DLD1 (cell line): ENCODE measurements around the gene ARHGAP26.
"Not testable (repeated sequence)": the region's sequence is repeated elsewhere in the genome, so short reads cannot be mapped to it uniquely, and the experiment has no call there.

ENCODE experiments used
- in situ Hi-C: cut with HindIII; loops from 2 replicates; pipeline ENCODE4 v1.10.0; 2017; ENCODE audit warnings: low sequenced_read_pairs

The ARHGAP26 gene

DNA sequence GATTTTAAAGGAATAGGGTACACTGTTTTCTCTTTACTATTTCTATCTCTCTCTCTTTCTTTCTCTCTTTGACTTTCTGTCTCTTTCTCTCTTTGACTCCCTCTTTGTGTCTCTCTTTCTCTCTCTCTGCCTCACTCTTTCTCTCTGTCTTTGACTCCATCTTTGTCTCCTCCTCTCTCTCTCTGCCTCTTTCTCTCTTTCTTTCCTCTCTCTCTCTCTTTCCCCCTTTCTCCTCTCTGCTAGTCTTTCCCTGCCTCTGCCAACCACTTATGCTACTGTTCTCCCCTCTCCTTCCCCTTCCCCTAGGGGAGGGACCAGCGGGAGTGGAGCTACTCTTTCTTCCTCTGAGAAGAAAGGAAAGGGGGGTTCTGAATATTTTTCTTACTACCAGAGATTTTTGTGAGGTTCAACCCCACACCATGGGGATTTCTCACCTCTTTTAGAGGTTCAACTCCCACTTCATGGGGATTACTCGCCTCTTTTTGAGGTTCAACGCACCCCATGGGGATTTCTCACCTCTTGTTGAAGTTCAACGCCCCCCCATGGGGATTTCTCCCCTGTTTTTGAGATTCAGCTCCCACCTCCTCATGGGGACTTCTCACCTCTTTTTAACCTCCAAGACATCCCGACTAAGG, 323.4 kb downstream of the ARHGAP26 start:
- in situ Hi-C loops = no loop called here

DNA sequence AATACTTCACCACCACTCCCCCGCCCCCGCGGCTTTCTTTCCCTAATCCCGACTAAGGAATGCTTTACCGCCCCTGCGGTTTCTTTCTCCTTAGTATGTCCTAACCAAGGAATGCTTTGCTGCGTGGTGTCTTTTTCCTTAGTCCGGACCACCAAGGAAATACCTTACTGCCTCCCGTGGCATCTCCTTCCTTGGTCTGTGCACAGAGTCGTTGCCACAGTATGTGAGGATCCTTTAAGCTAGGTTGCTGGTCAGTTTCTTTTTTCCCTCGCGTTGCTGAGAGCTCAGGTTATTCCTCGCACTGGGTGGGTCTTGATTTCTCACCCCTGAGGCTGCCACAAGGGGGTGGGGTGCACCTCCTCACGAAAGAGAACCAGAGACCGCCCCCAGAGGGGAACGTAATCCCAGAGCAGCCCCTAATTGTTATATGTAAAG, 323.9 kb downstream of the ARHGAP26 start:
- in situ Hi-C loops = no loop called here

DNA sequence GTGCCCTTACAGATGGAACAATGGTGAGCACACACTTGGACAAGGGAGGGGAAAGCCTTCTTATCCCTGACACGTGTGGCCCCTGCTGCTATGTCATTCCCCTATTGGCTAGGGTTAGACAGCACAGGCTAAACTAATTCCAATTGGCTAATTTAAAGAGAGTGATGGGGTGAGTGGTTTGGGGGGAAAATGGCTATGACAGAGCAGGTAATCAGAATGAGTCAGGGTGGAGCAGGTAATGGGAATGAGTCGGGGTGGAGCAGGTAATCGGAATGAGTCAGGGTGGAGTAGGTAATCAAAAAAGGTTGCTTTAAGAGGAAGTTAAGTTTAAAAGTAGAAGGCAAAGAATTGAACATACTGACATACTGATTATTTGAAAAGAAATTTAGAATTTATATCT, 324.4 kb downstream of the ARHGAP26 start:
- in situ Hi-C loops = not testable (repeated sequence)

DNA sequence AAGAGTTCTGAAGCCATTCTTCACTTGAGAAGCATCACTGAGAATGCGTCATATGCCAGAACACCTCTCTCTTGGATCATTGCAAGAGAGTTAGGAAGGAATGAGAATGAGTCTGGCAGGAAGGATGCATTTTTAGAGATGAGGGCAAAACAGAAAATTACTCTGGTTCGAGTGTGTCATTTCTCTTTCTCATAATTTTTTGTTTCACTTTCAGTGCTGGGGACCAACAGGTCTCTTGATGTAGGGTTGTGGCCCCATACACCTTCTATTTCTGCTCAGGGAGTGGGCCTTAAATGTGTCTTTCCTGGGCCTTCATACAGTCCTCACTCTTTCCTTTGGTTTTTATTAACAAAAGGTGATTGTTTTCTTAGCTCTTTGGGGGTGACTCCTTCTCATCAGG, 330.9 kb downstream of the ARHGAP26 start:
- in situ Hi-C loops = no loop called here

DNA sequence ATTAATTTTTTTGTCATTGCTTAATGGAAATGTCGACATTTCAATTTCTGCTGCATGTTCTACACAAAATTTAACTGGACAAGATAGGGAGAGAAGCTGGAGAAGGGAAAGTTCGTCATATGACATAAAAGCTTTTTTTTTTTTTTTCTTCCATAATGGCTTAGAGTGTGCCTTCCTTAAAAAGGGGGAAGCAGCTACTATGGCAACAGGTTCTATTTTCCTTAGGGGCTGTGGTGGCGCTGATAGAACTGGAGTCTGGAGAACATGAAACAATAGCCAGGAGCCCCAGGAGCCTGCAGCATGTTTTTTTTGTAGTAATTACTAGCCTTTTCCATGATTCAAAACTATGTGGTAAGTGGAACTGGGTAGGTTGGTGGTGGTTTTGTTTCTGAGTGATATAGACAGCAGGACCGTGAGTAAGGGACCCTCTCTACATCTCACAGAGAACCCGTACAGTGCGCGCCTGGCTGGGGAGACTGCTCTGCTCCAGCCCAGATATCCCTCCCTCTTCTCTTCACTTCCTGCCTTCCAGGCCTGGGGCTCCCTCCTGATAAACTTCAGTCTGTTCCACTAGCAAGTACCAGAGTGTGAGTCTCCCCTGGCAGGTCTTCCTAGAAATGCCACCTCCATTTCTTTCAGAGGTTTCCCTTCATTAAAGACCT, 331.7 kb downstream of the ARHGAP26 start:
- in situ Hi-C loops = no loop called here

DNA sequence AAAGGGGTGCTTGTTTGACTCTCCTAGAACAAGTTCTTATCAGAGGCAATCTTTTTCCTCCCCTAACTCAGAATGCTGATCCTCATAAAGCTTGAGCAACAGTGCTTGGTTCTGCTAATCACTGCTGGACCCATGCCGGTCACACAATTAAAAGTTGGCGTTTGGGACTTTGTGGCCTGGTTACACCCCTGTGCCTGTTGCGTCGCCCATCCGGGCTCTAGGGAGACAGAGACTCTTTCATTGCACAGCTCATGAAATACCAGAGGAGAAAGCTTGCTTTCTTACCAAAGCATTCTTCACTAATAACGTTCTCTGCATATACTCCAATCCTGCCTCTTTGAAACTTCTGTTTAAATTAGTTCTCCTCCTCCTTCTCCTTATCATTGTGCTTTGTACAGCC, 332.2 kb downstream of the ARHGAP26 start:
- in situ Hi-C loops = no loop called here

DNA sequence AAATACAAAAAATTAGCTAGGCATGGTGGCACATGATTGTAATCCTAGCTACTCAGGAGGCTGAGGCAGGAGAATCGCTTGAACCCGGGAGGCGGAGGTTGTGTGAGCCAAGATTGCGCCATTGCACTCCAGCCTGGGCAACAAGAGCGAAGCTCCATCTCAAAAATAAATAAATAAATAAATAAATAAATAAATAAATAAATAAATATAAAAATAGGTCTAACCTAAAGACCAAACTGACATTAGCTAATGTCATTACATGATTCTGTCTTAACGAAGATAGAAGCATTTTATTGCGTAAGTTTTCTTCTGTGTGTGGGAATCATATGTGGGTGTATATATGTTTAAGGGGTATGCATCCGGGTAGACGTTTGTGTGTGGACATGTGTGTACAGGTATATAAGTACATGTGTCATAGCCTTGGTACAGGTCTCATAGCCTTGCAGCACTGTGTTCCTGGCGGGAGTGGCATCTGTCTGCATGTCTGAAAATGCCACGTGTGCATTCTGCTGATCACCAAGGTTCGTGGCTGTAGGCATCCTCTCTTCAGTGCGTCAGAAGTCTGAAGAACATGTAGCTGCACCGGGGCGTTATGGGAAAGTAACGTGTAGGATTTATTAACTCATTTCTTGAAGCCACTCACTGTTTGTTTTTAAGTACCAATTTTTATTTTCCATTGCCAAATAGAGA, 335.2 kb downstream of the ARHGAP26 start:
- in situ Hi-C loops = no loop called here

DNA sequence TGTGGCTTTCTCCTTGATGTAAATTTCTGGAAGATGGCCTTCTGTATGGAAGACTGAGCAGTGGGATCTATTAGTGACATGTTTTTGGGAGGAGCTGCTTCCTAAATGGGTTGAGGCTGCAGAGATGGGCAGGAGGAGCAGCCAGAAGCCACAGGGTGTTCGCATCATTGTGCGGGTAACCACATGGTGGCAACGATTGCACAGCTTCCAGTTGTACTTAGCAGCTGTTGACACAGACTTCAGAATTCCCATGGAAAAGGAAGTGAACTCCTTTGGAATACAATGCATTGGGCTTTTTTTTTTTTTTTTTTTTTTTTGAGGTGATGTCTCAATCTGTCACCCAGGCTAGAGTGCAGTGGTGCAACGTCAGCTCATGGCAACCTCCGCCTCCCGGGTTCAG, 336.0 kb downstream of the ARHGAP26 start:
- in situ Hi-C loops = no loop called here

DNA sequence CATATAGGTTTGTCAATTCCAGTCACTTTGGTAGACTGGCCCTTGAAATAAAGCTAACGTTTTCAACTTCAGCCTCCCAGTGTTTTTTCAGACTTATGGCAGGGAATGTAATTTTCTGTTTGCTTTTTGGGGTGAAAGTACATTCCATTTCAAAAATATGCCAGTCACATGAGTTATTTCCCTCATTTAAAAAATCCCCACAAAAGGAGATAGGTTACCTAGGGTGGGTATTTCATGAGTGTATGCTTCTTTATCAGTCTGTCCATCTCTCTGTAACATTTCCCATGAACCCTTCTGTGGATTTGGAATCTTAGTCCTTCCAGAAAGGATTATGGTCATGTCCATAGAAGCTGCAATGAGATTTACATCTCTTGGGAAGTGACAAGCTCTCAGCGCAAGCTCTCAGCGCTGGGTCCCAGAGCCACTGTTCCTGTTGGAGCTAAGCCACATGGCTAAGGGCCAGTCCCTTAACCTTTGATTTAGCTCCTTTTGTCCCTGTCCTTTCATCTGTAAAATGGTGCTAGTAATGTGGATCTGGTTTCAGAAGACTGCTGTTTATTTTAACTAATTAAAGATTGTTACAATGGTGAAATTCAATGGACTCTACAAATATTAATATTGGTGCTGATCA, 338.4 kb downstream of the ARHGAP26 start:
- in situ Hi-C loops = no loop called here

DNA sequence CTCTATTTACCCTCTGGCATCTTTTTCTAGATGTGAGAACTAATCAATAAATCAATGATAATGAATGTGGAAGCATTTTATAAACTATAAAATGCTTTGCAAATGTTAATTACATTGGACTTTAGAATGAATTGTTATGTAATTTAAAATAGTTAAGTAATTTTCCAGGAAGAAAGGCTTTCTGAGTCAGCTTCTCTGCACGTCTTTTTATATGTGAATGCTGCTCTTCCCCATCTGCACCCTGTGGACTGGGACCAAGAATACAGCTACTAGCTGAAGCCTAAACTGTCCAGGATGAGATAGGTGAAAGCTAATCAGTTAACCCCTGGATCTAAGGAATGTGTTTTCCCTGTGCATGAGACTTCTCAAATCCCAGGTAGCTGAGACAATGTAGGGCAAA, 340.4 kb downstream of the ARHGAP26 start:
- in situ Hi-C loops = no loop called here

DNA sequence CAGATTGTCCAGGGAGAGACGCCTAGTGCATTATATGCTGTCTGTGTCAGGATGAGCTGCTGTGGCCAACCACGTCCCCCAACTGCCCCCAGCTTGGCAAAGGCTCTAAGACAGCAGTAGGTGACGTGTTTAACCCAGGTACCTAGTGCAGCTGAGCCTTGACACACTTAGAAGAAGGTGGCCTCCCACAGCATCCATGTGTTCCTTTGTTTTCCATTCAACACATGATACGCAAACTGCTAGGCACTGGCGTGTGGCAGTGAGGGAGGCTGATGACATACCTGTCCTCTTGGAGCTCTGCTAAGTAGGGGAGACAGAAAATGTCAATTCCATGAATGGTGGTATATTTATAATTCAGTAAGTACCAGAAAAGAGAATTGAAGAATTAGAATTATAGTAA, 341.6 kb downstream of the ARHGAP26 start:
- in situ Hi-C loops = no loop called here

DNA sequence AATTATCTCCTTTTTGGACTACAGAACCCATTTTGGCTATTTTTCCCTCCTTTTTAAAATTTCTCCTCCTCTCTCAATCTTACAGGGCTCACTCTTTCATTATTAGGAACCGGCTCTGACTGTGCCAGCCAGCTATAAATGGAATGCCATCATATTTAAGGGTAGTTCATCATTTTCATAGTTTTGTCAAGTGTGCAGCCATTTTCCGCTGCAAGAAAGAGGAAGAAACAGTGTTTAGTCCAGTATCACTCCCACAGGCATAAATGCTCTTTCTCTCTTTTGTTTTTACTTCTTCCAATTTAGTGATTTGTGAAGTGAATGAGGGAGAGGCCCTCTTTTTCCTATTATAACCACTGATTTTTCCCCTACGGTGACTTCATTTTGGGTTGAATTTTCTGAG, 343.3 kb downstream of the ARHGAP26 start:
- in situ Hi-C loops = no loop called here

DNA sequence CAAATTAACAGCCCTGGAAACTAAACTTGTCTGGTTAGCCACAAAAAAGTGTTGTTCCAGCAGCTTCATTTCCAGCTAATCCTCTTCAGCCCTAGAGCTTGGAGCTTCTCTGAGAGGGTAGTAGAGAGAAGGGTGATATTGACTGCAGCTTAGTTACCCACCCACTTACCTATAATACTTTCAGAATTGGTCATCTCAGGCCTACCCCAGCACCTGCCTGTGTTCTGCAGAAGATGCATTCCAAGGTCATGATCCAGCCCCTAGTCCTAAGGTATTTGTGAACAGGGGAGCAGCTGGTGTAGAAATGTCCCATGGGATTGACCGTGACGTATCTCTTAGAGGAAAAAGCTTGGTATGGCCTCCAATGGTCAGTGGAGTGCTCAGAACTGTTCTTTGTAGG, 344.3 kb downstream of the ARHGAP26 start:
- in situ Hi-C loops = no loop called here

DNA sequence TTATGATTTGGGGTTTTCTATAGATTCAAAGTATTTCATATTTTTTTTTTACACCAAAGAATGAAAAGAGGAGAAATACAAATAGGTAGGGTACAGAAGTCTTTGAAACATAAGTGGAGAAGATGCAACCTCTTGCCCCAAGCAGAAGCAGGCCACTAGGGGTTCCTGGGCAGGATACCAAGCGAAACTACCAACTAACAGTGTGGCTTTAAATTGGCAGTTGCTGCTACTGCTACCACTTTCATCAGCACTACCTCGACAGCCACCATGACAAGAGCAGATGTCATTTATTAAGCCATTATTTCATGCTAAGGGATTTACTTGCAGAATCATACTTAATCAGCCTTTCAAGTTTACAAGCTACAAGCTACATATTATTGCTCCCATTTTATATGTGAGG, 345.2 kb downstream of the ARHGAP26 start:
- in situ Hi-C loops = no loop called here

DNA sequence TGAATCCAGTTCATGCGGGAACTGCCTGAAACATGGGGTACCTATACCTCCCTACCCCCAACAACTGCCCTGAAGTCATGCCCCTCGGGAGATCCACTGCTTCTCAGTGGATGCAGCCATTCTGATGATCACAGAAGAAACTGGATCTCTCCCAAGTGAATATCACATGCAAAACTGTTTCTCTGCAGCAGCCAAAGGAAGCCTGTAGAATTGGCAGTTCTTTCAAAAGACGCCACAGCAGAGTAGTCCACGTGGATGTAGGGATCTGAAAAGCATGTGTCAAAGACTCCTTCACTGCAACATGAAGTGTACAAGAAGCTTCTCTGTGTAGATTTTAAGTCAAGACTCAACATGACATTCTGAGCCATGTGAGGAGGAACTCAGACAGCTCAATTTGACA, 346.6 kb downstream of the ARHGAP26 start:
- in situ Hi-C loops = no loop called here

DNA sequence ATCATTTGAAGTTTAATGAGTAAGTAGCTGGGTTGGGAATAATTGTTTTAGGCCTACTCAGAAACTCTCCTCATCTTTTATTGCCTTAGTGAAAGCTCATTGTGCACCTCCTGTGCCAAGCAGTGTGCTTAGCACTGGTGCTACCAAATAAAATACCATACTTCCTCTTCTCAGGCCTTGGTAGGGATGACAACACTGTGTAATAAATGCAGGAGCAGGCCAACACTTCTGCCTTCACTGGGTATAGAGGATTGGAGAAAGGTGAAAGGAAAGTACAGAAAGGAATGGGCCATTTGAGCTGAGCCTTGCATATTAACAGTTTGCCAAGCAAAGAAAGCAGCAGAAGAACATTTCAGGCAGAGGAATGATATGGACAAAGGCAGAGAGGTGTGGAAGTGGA, 347.6 kb downstream of the ARHGAP26 start:
- in situ Hi-C loops = no loop called here

DNA sequence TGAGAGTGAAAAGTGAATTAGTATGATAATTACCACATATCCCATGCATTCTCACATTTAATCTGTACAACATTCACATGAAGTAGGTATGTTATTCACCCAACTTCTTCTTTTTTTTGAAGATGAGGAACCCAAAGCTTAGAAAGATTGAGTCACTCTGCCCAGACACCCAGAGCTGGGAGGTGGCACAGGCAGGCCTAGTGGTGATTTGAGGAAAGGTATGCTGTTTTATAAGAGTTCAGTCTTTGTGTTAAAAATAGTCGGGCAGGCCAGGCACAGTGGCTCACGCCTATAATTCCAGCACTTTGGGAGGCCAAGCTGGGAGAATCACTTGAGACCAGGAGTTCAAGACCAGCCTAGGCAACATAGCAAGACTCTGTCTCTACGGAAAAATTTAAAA, 348.0 kb downstream of the ARHGAP26 start:
- in situ Hi-C loops = no loop called here

DNA sequence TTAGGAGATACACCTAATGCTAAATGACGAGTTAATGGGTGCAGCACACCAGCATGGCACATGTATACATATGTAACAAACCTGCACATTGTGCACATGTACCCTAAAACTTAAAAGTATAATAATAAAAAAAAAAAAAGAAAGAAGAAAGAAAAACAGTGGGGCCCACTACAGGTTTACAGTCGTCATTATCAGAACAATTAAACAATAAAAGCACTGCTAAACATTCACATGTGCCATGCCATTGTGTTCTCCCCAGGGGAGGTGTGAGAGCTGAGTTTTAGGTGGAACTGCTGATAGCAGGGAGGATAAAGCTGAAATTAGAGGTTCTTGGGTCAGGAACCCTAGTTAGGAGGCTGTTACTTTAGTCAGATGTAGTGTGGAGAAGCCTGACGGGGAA, 348.6 kb downstream of the ARHGAP26 start:
- in situ Hi-C loops = not testable (repeated sequence)

DNA sequence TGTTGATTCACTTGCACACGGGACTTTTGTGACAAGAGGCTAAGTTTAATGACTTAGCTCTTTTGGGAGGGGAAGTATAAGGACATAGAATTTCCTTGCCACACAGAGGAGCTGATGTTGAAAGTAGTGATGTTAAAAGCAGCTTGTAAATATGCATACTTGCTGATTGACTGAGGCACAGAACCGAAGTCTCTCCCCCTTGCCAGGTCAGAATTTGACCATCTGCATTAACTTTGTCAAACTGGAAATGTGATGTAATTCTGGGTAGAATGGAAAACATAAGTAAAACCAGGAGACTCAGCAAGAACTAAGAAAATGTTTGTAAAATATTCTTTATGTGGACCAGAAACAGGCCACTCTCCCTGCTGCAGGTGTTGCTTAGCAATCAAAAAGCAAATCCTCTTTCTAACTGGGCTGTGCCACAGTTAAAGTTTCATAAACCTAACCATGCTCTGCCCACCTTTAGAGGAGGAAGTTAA, 349.2 kb downstream of the ARHGAP26 start:
- in situ Hi-C loops = no loop called here

DNA sequence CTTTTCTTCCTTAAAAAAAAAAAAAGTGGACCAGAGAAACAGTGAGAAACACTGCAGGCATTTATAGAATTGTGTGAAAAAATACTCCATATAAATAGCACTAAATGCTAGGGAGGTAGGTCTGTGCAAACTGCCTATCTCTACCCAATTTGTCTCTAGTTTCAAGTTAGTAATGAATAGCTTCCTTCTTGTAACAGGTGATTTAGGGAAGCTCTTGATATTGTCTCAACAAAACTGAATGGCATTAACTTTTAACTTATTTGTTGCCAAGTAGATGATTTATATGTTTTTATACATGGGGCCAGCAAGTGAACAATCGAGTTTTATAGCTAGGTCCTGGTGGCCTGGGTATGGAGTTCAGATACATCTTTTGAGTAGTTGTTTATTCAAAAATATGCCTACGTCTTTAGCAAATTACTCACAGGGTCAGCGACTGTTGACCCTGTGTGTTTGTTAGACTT, 349.7 kb downstream of the ARHGAP26 start:
- in situ Hi-C loops = no loop called here

DNA sequence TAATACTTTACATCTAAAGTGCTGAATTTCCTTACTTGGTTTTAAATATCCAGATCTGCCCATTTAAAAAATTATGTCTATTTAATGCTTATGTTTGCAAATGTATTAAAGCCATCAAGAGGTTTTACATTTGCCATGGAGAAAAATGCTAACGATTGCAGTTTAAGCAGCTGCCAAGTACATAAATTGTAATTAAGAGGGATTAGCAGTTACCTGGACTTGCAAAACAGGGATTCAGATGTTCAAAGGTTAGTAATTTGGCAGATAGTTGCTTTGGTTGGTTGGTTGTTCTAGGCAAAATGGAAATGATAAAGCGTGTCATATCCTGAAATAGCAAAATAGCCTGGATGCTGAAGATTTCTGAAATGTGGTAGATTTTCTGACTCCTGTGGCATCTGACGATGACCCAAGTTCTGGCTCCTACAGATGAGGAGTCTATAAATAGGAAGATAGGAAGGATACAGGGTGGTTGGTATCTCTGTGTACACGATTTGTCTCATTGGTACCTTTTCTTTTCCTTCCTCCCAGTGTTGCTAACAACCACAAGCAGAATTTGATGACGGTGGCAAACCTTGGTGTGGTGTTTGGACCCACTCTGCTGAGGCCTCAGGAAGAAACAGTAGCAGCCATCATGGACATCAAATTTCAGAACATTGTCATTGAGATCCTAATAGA, 350.4 kb downstream of the ARHGAP26 start:
- in situ Hi-C loops = no loop called here
